Measurements from ENCODE around the gene TNNT3. TPM values are rescaled to one million over a fixed set of nuclear protein-coding genes. Genes with fewer than 3 reads are reported as not detected.
A peak's percentile ranks its signal among the peaks of the same experiment; 100 is the strongest.

The TNNT3 gene
- total and polyA plus RNA-seq, 7 experiments from 2014 or later = 0.31 to 37.1 (median 18.7) TPM; not detected in 1

GRCh38 chr11:1893581-1894359 is 25.7 kb upstream of the TNNT3 start:
- Histone ChIP-seq H3K4me3 (ENCODE audit: low read length) (no peak overlapping the region), H3K27me3 (ENCODE audit: control insufficient read depth in 2 of 2, insufficient read depth in 2 of 2, low read length in 2 of 2) (no peaks in the 10 kb centered on the region), H3K36me3 (ENCODE audit: control insufficient read depth in 2 of 3, insufficient read depth in 3 of 3, low read length in 3 of 3) (peaks cover 0 to under 1% (median 0%) of the 10 kb centered on the region in 3 experiments), H3K27ac (ENCODE audit: low read depth, low read length) (no peak overlapping the region), H3K9me3 (ENCODE audit: control insufficient read depth in 2 of 3, low read length in 3 of 3) (no peaks in the 10 kb centered on the region), H3K4me1 (ENCODE audit: control insufficient read depth in 2 of 2, insufficient read depth in 2 of 2, low read length in 2 of 2) (peaks cover 22 to 27% of the 10 kb centered on the region in 2 donors)
- ATAC-seq (no peak), DNase-seq (no peak)
- ChIA-PET CTCF (no interaction called here), POLR2A (interaction anchor here (0.7 kb wide), 1 partner anchor 75 kb away, joined by 3 read pairs; no protein-coding TSS in a partner anchor)
- intact Hi-C loops (cut with micrococcal nuclease) = loop anchor here (1.0 kb wide), 1 partner anchor 46 kb away; no protein-coding TSS in a partner anchor
- Mint-ChIP-seq H3K4me1 (peaks cover 11 to 51% (median 33%) of the 10 kb centered on the region in 7 donors), H3K4me3 (peak overlapping the region in 3 of 10 donors; percentile 0 to 42 (median 33)), H3K9me3 (peaks cover 0 to 8% (median 0%) of the 10 kb centered on the region in 11 donors), H3K27me3 (peaks cover 0 to 19% (median 7%) of the 10 kb centered on the region in 5 donors), H3K36me3 (peaks cover 0 to 26% (median 0%) of the 10 kb centered on the region in 5 donors), H3K27ac (peak overlapping the region in 4 of 9 donors; percentile 44 to 89 (median 59))

DNA sequence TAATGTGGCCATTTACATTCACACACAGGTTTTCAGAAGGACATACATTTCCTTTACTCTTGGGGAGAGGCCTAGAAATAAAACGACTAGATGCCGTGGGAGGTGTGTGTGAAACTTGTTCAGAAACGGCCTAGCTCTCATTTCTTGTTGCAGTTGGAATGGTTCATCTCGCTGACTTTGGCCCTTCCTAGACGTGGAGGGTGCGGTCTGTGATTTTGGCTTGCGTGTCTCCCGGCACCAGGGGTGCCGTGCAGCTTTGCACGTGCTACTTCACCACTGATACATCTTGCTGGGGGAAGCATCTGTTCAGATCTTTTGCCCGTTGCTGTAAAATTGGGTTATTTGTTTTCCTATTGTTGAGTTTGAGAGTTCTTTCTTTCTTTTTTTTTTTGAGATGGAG is 24.7 kb upstream of the TNNT3 start:
- H3K36me3 Mint-ChIP-seq = peaks cover 0 to 23% (median 0%) of the 10 kb centered on the region in 5 donors
- DNase-seq (no peak), ATAC-seq (no peak)
- H3K9me3 Mint-ChIP-seq = peaks cover 0 to 8% (median 0%) of the 10 kb centered on the region in 11 donors
- peaks cover 0 to 26% (median 7%) of the 10 kb centered on the region in 5 donors for H3K27me3 Mint-ChIP-seq
- H3K27ac Mint-ChIP-seq = peak overlapping the region in 1 of 9 donors; percentile 42
- Histone ChIP-seq H3K4me3 (ENCODE audit: low read length) (no peak overlapping the region), H3K27ac (ENCODE audit: low read depth, low read length) (no peak overlapping the region), H3K9me3 (ENCODE audit: control insufficient read depth in 2 of 3, low read length in 3 of 3) (no peaks in the 10 kb centered on the region), H3K4me1 (ENCODE audit: control insufficient read depth in 2 of 2, insufficient read depth in 2 of 2, low read length in 2 of 2) (peaks cover 12 to 17% of the 10 kb centered on the region in 2 donors), H3K36me3 (ENCODE audit: control insufficient read depth in 2 of 3, insufficient read depth in 3 of 3, low read length in 3 of 3) (no peaks in the 10 kb centered on the region), H3K27me3 (ENCODE audit: control insufficient read depth in 2 of 2, insufficient read depth in 2 of 2, low read length in 2 of 2) (no peaks in the 10 kb centered on the region)
- ChIA-PET CTCF (no interaction called here), POLR2A (interaction anchor here (0.7 kb wide), 1 partner anchor 74 kb away, joined by 3 read pairs; no protein-coding TSS in a partner anchor)
- intact Hi-C loops (cut with micrococcal nuclease) = loop anchor here (1.0 kb wide), 1 partner anchor 45 kb away; no protein-coding TSS in a partner anchor
- H3K4me1 Mint-ChIP-seq = peaks cover 7 to 44% (median 29%) of the 10 kb centered on the region in 7 donors
- H3K4me3 Mint-ChIP-seq = no peak overlapping the region

DNA sequence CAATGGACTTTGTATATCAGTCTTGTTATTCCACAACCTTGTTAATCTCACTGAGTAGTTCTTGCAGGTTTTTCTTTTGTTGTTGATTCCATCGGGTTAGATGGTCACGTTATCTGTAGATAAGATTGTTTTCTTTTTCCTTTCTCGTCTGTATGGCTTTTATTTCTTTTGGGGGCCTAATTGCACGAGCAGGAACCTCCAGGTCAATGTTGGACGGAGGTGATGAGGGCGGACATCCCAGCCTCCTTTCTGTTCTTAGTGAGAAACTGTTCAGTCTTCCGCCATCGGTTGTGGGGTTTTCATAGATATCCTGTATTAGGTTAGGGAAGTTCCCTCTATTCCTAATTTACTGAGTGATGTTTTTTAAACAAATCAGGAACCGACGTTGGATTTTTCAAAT is 23.0 kb upstream of the TNNT3 start:
- intact Hi-C loops (cut with micrococcal nuclease) = no loop called here
- peaks cover 0 to 23% (median 0%) of the 10 kb centered on the region in 5 donors for H3K36me3 Mint-ChIP-seq
- peaks cover 7 to 27% (median 20%) of the 10 kb centered on the region in 7 donors for H3K4me1 Mint-ChIP-seq
- POLR2A ChIA-PET = no interaction called here
- Histone ChIP-seq H3K4me1 (ENCODE audit: control insufficient read depth in 2 of 2, insufficient read depth in 2 of 2, low read length in 2 of 2) (peaks cover 0 to 2% of the 10 kb centered on the region in 2 donors), H3K9me3 (ENCODE audit: control insufficient read depth in 2 of 3, low read length in 3 of 3) (no peaks in the 10 kb centered on the region), H3K27ac (ENCODE audit: low read depth, low read length) (no peak overlapping the region), H3K27me3 (ENCODE audit: control insufficient read depth in 2 of 2, insufficient read depth in 2 of 2, low read length in 2 of 2) (no peaks in the 10 kb centered on the region), H3K4me3 (ENCODE audit: low read length) (no peak overlapping the region), H3K36me3 (ENCODE audit: control insufficient read depth in 2 of 3, insufficient read depth in 3 of 3, low read length in 3 of 3) (no peaks in the 10 kb centered on the region)
- peaks cover 0 to 8% (median 0%) of the 10 kb centered on the region in 11 donors for H3K9me3 Mint-ChIP-seq
- peaks cover 0 to 35% (median 7%) of the 10 kb centered on the region in 5 donors for H3K27me3 Mint-ChIP-seq
- ATAC-seq = no peak
- no peak for DNase-seq
- H3K27ac Mint-ChIP-seq = no peak overlapping the region
- CTCF ChIA-PET = no interaction called here
- H3K4me3 Mint-ChIP-seq = no peak overlapping the region

GRCh38 chr11:1896923-1897322 is 22.6 kb upstream of the TNNT3 start:
- Histone ChIP-seq H3K36me3 (ENCODE audit: control insufficient read depth in 2 of 3, insufficient read depth in 3 of 3, low read length in 3 of 3) (no peaks in the 10 kb centered on the region), H3K4me3 (ENCODE audit: low read length) (no peak overlapping the region), H3K9me3 (ENCODE audit: control insufficient read depth in 2 of 3, low read length in 3 of 3) (no peaks in the 10 kb centered on the region), H3K27me3 (ENCODE audit: control insufficient read depth in 2 of 2, insufficient read depth in 2 of 2, low read length in 2 of 2) (no peaks in the 10 kb centered on the region), H3K27ac (ENCODE audit: low read depth, low read length) (no peak overlapping the region), H3K4me1 (ENCODE audit: control insufficient read depth in 2 of 2, insufficient read depth in 2 of 2, low read length in 2 of 2) (no peaks in the 10 kb centered on the region)
- ChIA-PET POLR2A (no interaction called here), CTCF (no interaction called here)
- Mint-ChIP-seq H3K9me3 (peaks cover 0 to 8% (median 0%) of the 10 kb centered on the region in 11 donors), H3K4me1 (peaks cover 7 to 22% (median 16%) of the 10 kb centered on the region in 7 donors), H3K27me3 (peaks cover 0 to 36% (median 7%) of the 10 kb centered on the region in 5 donors), H3K36me3 (peaks cover 0 to 19% (median 0%) of the 10 kb centered on the region in 5 donors), H3K27ac (peak overlapping the region in 1 of 9 donors; percentile 51), H3K4me3 (peak overlapping the region in 2 of 10 donors; percentile 28 to 38)
- intact Hi-C loops (cut with micrococcal nuclease) = no loop called here
- peak; percentile 37 for ATAC-seq
- no peak for DNase-seq

GRCh38 chr11:1899090-1899489 is 20.4 kb upstream of the TNNT3 start:
- POLR2A ChIA-PET = no interaction called here

DNA sequence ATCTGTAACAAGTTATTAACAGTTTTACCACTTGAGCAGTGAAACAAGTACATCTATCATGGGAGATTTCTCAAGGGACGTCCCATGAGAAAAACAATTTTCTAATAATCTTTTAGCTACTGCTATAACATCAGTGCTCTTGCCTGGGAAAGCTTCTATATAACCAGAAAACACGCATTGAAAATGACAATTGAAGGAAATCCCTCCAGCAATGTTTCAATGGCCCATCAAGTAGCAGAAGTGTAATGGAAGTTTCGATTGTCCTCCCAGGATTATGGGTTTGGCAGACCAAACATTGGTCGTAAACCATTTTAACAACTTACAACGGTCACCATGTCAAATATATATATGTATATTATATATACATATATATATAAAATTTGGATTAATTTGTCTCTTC is 19.8 kb upstream of the TNNT3 start:
- DNase-seq = no peak
- Histone ChIP-seq H3K27me3 (ENCODE audit: control insufficient read depth in 2 of 2, insufficient read depth in 2 of 2, low read length in 2 of 2) (no peaks in the 10 kb centered on the region), H3K9me3 (ENCODE audit: control insufficient read depth in 2 of 3, low read length in 3 of 3) (no peaks in the 10 kb centered on the region), H3K27ac (ENCODE audit: low read depth, low read length) (no peak overlapping the region), H3K36me3 (ENCODE audit: control insufficient read depth in 2 of 3, insufficient read depth in 3 of 3, low read length in 3 of 3) (no peaks in the 10 kb centered on the region), H3K4me3 (ENCODE audit: low read length) (no peak overlapping the region), H3K4me1 (ENCODE audit: control insufficient read depth in 2 of 2, insufficient read depth in 2 of 2, low read length in 2 of 2) (no peaks in the 10 kb centered on the region)
- intact Hi-C loops (cut with micrococcal nuclease) = no loop called here
- Mint-ChIP-seq H3K27me3 (peaks cover 0 to 36% (median 7%) of the 10 kb centered on the region in 5 donors), H3K36me3 (no peaks in the 10 kb centered on the region), H3K9me3 (no peaks in the 10 kb centered on the region), H3K27ac (no peak overlapping the region), H3K4me3 (no peak overlapping the region), H3K4me1 (peaks cover 0 to 4% (median 2%) of the 10 kb centered on the region in 7 donors)
- CTCF ChIA-PET = interaction anchor here (1.9 kb wide), 1 partner anchor 206 kb away, joined by 6 read pairs; no protein-coding TSS in a partner anchor
- no peak for ATAC-seq
- POLR2A ChIA-PET = no interaction called here

More at GRCh38 chr11:1899090-1899489, 20.4 kb upstream of the TNNT3 start:
- no peak overlapping the region for H3K4me3 ChIP-seq (ENCODE audit: low read length)
- no peaks in the 10 kb centered on the region for H3K36me3 Mint-ChIP-seq
- no peaks in the 10 kb centered on the region for H3K4me1 ChIP-seq (ENCODE audit: control insufficient read depth in 2 of 2, insufficient read depth in 2 of 2, low read length in 2 of 2)
- no peak for ATAC-seq
- CTCF ChIA-PET = interaction anchor here (0.7 to 1.9 kb wide), 3 partner anchors 77 to 402 kb away, joined by 3 to 6 read pairs (median 6); no protein-coding TSS in a partner anchor
- no peak overlapping the region for H3K27ac ChIP-seq (ENCODE audit: low read depth, low read length)
- H3K27ac Mint-ChIP-seq = no peak overlapping the region
- DNase-seq = no peak
- H3K27me3 ChIP-seq (ENCODE audit: control insufficient read depth in 2 of 2, insufficient read depth in 2 of 2, low read length in 2 of 2) = no peaks in the 10 kb centered on the region
- H3K9me3 ChIP-seq (ENCODE audit: control insufficient read depth in 2 of 3, low read length in 3 of 3) = no peaks in the 10 kb centered on the region
- no peaks in the 10 kb centered on the region for H3K9me3 Mint-ChIP-seq
- no peak overlapping the region for H3K4me3 Mint-ChIP-seq
- peaks cover 0 to 4% (median 2%) of the 10 kb centered on the region in 7 donors for H3K4me1 Mint-ChIP-seq
- intact Hi-C loops (cut with micrococcal nuclease) = no loop called here
- peaks cover 0 to 36% (median 7%) of the 10 kb centered on the region in 5 donors for H3K27me3 Mint-ChIP-seq
- H3K36me3 ChIP-seq (ENCODE audit: control insufficient read depth in 2 of 3, insufficient read depth in 3 of 3, low read length in 3 of 3) = no peaks in the 10 kb centered on the region
